Endometrium (tissue), 2 donors: Measurements from ENCODE around the gene CSAD.
"Not testable (repeated sequence)": the region's sequence is repeated elsewhere in the genome, so short reads cannot be mapped to it uniquely, and the experiment has no call there.

Experiments
- FAIRE-seq: peaks from 2 replicates; lab custom pipeline; 2012; peaks lifted over from hg19 to GRCh38; lab: Jason Lieb, UNC
- donor health status: control.
- donor health status: control.

Gene CSAD

DNA sequence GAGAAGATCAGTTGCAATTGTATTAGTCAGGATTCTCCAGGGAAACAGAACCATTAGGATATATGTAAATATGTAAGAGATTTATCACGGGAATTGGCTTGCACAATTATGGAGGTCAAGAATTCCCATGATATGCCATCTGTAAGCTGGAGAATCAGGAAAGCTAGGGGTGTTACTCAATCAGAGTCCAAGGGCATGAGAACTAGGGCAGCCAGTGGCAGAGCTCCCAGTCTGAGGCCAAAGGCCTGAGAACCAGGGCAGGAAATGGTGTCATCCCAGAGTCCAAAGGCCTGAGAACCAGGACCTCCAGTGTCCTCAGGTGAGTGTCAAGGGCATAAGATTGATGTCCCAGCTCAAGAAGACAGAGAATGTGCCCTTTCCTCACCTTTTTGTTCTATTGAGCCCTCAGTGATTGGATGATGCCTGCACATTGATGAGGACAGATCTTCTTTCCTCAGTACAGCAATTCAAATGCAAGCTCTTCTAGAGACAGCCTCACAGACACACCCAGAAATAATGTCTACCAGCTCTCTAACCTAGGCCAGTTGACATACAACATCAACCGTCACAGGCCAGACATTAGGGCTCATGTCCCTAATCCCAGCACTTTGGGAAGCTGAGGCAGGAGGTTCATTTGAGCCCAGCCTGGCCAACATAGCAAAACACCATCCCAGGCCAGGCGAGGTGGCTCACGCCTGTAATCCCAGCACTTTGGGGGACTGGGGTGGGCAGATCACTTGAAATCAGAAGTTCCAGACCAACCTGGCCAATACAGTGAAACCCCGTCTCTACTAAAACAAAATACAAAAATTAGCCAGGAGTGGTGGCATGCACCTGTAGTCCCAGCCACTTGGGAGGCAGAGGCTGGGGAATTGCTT lies 35.1 kb downstream of the CSAD start:
- no peak for FAIRE-seq

DNA sequence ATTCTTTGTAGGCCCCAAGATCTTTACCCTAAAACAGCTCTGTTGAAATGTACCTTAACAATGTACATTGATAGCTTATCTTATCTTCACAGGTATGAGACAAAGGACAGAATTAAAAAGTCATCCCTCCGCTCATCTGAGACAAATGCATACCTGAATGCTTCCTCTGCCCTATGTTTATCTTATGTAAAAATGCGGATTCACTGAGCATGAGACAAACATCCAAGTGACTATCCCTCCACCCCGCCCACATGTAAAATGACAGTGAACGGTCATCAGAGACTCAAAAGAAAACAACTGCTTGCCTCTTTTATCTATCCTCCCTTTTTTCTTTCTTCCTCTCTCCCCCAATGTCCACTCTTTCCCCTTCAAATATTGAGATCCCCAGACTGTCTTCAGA lies 37.4 kb downstream of the CSAD start:
- FAIRE-seq, result no peak

DNA sequence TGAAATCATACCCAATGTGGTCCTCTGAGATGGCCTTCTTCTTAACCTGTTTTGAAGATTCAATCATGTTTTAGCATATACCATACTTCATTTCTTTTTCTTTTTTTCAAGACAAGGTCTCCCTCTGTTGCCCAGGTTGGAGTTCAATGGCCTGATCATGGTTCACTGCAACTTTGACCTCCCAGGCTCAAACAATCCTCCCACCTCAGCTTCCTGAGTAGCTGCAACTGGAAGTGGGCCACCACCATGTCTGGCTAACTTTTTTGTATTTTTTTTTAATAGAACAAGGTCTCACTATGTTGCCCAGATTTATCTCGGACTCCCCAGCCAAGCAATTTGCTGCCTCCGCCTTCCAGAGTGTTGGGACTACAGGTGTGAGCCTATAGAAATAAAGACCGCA lies 47.0 kb downstream of the CSAD start:
- FAIRE-seq, result no peak

GRCh38 chr12:53131844-53132243 lies 48.9 kb downstream of the CSAD start:
- no peak for FAIRE-seq

DNA sequence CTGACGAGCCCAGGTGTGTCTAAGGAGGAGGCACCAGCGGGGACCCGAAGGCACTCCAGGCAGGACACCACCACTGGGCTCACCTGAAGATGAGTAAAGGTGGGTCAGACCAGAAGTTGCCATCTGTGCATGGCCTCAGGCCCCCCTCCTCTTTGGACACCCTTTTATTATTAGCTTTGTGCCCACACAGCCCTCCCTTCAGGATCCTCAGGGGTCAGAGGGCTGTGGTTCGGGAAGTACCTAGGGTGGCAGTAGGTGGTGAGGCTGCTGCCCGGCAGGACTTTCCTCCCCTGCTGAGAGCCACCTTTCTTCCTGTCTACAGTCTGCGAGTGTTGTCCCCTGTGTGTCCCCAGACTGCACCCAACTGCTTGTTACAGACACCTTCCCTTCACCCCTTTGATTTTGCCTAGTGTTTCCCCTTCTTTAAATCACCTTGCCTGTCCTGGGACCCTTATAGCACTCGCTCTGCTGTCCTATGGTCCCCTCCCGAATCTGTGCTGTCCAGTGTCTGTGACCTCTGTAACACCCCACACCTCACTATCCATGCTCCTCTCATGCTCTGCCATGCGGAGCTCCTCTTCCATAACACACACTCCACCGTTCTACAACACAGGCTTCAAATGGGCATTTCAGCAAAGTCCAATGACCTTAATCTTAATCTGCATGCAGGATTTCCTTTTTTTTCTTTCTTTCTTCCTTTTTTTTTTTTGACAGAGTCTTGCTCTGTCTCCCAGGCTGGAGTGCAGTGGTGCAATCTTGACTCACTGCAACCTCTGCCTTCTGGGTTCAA lies 51.8 kb downstream of the CSAD start:
- no peak for FAIRE-seq

GRCh38 chr12:53127169-53127568 lies 53.6 kb downstream of the CSAD start:
- no peak for FAIRE-seq

GRCh38 chr12:53124352-53124723 lies 56.4 kb downstream of the CSAD start:
- no peak for FAIRE-seq

DNA sequence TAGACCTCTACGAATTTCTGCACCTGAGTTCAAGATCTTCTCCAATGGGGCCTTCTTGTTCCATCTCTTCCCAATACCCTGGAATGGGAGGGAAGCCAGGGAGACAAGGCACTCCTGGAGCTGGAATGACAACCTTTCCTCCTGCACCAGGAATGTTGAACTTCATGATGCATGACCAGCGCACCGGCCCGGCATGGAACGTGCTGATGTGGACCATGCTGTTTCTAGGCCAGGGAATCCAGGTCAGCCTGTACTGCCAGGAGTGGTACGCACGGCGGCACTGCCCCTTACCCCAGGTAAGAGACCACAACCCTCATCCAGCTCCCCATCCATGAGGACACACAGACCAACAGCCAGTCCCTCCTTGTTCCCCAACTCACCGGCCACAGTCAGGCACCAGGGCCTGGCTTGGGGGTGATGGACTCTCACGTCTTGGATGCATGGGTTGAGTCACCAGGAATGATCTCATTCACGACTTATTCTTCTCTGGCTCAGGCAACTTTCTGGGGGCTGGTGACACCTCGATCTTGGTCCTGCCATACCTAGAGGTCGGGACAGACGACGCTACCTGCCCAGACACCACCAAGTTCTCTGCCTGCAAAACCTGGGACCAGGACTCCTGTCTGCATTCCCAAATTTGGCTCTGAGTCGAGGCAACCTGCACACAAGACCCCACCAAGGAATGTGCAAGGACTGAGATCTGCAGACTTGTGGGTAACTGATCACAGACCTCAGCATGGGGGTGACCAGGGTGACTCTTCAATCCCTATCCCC lies 57.0 kb downstream of the CSAD start:
- FAIRE-seq, result no peak

GRCh38 chr12:53122961-53123468 lies 57.7 kb downstream of the CSAD start:
- FAIRE-seq, result no peak

DNA sequence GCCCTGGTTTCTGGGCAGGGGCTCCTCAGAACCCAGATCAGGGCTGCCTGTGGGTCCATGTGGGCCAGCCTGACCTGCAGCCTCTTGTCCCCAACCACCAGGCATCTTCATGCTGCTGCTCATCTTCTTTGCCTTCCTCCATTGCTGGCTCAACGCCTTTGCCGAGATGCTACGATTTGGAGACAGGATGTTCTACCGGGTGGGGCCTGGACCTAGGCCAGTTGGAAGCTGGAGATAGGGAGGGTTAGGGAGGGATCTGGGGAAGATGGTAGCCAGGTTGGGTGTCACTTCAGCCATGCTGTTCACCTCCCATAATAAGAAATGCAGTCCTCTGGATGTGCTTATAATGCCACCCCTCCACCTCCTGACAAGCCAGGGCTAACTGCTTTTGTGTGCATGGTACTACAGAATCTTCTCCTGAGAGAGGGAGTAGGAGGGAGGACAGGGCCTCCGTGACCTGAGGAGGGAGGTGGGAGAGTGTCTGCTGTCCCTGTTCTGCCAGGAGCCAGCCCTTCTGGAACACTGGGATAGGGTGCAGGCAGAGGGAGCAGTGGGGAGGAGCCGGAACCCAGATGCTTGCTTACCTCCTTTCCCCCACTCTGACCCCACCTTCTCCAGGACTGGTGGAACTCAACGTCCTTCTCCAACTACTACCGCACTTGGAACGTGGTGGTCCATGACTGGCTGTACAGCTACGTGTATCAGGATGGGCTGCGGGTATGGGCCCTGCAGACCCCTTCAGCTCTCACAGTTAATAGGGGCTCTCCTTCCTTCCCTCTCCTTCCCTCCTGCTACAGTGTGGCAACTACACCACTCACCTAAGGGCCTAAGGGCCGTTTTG lies 59.8 kb downstream of the CSAD start:
- no peak for FAIRE-seq

GRCh38 chr12:53118751-53119300 lies 61.9 kb downstream of the CSAD start:
- no peak for FAIRE-seq

DNA sequence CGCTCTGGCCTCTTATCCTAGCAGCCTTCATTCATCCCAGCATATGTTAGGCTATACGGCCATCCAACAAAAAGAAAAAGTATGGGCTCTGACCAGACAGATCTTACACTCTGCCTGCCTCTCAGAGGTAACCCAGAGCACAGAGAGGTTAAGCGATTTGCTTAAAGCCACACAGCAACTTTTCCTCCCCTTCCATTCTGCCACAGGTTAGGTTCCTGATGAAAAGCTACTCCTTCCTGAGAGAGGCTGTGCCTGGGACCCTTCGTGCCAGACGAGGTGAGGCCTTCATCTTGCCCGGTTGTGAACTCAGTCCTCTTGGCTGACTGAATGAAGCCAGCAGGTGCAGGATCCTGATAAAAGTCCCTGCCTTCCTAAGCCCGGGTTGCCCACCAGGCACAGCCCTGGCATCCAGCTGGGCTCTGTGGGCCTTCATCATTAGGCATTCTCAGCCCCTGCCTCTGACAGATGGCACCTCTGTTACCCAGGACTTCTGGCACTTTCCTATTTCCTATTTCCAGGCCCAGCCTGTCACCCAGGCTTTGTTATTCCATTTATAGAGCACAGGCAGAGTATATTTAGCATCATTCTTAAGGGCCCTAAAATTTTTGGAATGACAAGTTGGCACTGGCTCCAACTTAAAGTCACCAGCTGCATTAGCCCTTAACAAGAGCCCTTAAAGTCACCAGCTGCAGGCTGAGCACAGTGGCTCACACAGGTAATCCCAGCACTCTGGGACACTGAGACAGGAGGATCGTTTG lies 64.7 kb downstream of the CSAD start:
- FAIRE-seq, result no peak

DNA sequence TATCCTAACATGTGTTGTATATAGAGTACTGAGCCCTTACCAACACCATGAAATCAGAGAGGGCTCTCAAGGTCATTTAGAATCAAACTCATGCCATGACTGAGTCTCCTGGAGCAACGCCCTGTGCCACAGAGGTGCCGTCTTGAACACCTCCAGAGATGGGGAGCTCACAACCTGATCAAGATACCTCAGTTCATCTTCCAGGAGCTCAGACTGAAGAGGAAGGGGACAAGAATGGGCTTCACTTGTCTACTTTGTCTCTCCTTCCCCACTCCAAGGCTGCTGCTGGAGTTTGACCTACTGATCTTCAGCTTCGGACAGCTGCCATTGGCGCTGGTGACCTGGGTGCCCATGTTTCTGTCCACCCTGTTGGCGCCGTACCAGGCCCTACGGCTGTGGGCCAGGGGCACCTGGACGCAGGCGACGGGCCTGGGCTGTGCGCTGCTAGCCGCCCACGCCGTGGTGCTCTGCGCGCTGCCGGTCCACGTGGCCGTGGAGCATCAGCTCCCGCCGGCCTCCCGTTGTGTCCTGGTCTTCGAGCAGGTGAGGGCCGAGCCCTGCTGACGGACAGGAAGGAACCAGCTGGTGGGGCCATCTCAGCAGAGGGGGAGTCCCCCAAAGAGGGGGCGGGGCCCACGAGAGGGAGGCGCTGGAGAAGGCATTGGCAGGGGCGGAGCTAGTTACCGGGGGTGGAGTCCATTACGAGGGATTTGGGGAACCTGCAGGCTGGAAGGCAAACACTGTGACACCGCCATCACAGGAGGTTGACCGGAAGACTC lies 65.4 kb downstream of the CSAD start:
- FAIRE-seq, result no peak

DNA sequence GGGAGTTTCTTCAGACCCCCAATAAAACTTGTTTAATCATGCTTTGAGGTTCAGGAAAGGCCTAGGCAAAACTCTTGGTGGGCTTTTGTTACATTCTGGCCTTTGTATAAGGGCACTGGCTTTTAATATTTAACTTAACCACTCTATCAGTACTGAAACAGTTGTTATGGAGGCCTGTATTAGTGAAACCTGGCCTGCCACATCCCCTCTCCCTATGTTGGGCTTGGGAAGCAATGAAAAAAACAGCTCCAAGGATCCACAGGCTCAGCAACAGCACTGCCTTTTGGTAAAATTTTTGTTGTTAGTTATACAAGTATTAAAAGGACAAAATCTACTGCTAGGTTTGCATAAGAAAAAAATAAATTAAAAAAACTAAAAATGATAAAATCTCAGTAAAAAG lies 66.8 kb downstream of the CSAD start:
- FAIRE-seq, result no peak

GRCh38 chr12:53113136-53113705 lies 67.5 kb downstream of the CSAD start:
- FAIRE-seq, result no peak

DNA sequence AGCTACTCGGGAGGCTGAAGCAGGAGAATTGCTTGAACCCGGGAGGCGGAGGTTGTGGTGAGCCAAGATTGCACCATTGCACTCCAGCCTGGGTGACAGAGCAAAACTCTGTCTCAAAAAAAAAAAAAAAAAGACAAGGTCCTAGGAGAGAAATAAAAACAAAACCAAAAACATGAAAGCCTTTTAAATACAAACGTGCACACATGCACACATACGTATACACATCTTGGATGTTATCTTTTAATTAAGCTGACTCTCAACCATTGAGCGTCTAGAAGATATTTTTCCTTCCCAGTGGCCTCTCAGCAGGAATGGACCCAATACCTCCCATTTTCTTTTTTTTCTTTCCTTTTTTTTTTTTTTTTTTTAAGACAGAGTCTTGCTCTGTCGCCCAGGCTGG lies 68.3 kb downstream of the CSAD start:
- FAIRE-seq, result not testable (repeated sequence)
